A549 (cell line): ENCODE results near the gene IGFL2. TPM values are rescaled to one million over a fixed set of nuclear protein-coding genes. Genes with fewer than 3 reads are reported as not detected.

Experiments used
- CBX2 ChIP-seq: fragments of 200-600 bp; sonication (generic); IDR thresholded peaks from 2 replicates; pipeline ENCODE4 v1.6.1; 2016; ENCODE audit warnings: low read depth, mild to moderate bottlenecking, borderline replicate concordance
- CBX8 ChIP-seq: fragments of 200-600 bp; sonication (generic); IDR thresholded peaks from 2 replicates; pipeline ENCODE4 v1.6.1; 2016
- CEBPB ChIP-seq, 2 experiments: fragments of >200 bp in 1 of 2; sonication (Bioruptor Twin) in 1 of 2; formaldehyde crosslinking in 1 of 2; IDR thresholded peaks; 2 replicates each; pipeline ENCODE4 v1.6.1; 2012 to 2016
- CTCF ChIP-seq: fragments of >200 bp; sonication (Bioruptor Twin); formaldehyde crosslinking; IDR thresholded peaks from 3 replicates; pipeline ENCODE4 v1.5.1; 2016
- EHF ChIP-seq: fragments of 250-450 bp; sonication (Bioruptor Pico); IDR thresholded peaks from 2 replicates; pipeline ENCODE4 v1.5.0; 2020; ENCODE audit warnings: mild to moderate bottlenecking
- EHMT2 ChIP-seq: fragments of 200-600 bp; sonication (generic); IDR thresholded peaks from 2 replicates; pipeline ENCODE4 v1.6.1; 2016; ENCODE audit warnings: antibody characterized with exemption, low read depth, mild to moderate bottlenecking, moderate library complexity
- FOSB ChIP-seq: fragments of 250-450 bp; sonication (Bioruptor Pico); IDR thresholded peaks from 2 replicates; pipeline ENCODE4 v1.5.0; 2020; ENCODE audit warnings: mild to moderate bottlenecking, moderate library complexity
- FOSL2 ChIP-seq, 2 experiments: fragments of 450-650 bp in 1 of 2; fragments of >200 bp in 1 of 2; sonication (Bioruptor Twin) in 1 of 2; formaldehyde crosslinking; IDR thresholded peaks; 2 replicates each; pipeline versions ENCODE4 v1.5.0 to v1.6.1; 2016 to 2020; ENCODE audit warnings: mild to moderate bottlenecking in 1 of 2, moderate library complexity in 1 of 2
- FOXS1 ChIP-seq: fragments of 250-450 bp; sonication (Bioruptor Pico); IDR thresholded peaks from 2 replicates; pipeline ENCODE4 v1.5.0; 2020; ENCODE audit warnings: mild to moderate bottlenecking, moderate library complexity
- HES2 ChIP-seq: fragments of >200 bp; sonication (Bioruptor Twin); formaldehyde crosslinking; IDR thresholded peaks from 2 replicates; pipeline ENCODE4 v1.6.1; 2016
- HEYL ChIP-seq: fragments of 250-450 bp; sonication (Bioruptor Pico); IDR thresholded peaks from 2 replicates; pipeline ENCODE4 v1.8.0; 2021; ENCODE audit warnings: mild to moderate bottlenecking, moderate library complexity
- HOXA7 ChIP-seq: fragments of 250-450 bp; sonication (Bioruptor Pico); IDR thresholded peaks from 2 replicates; pipeline ENCODE4 v1.5.0; 2020; ENCODE audit warnings: mild to moderate bottlenecking, moderate library complexity
- HOXB5 ChIP-seq: fragments of 250-450 bp; sonication (Bioruptor Pico); IDR thresholded peaks from 2 replicates; pipeline ENCODE4 v1.5.0; 2020; ENCODE audit warnings: mild to moderate bottlenecking, moderate library complexity
- KDM5A ChIP-seq: fragments of 200-600 bp; sonication (generic); IDR thresholded peaks from 2 replicates; pipeline ENCODE4 v1.6.1; 2016; ENCODE audit warnings: antibody characterized with exemption, mild to moderate bottlenecking
- MAZ ChIP-seq: fragments of 150-350 bp; IDR thresholded peaks from 2 replicates; pipeline ENCODE4 v1.6.1; 2014; ENCODE audit warnings: antibody characterized with exemption, low read depth, low read length, borderline replicate concordance
- NFE2L2 ChIP-seq: fragments of 150-350 bp; conservative IDR thresholded peaks from 2 replicates; pipeline ENCODE4 v1.6.1; 2014; ENCODE audit warnings: low read length
- NPAS2 ChIP-seq: fragments of 250-450 bp; sonication (Bioruptor Pico); IDR thresholded peaks from 2 replicates; pipeline ENCODE4 v1.8.0; 2022; ENCODE audit warnings: mild to moderate bottlenecking, moderate library complexity, borderline replicate concordance
- POLR2A ChIP-seq: IDR thresholded peaks from 2 replicates; pipeline ENCODE4 v1.6.1; 2012; ENCODE audit warnings: mild to moderate bottlenecking, low read length
- RAD21 ChIP-seq, 2 experiments: fragments of >200 bp in 1 of 2; sonication (Bioruptor Twin) in 1 of 2; formaldehyde crosslinking in 1 of 2; IDR thresholded peaks in 1 of 2; conservative IDR thresholded peaks in 1 of 2; 2 replicates in 1 of 2; 3 replicates in 1 of 2; pipeline ENCODE4 v1.6.1; 2012 to 2018; ENCODE audit warnings: inconsistent platforms in 1 of 2
- RNF2 ChIP-seq: fragments of 200-600 bp; sonication (generic); IDR thresholded peaks from 2 replicates; pipeline ENCODE4 v1.6.1; 2016; ENCODE audit warnings: low read depth, mild to moderate bottlenecking, antibody characterized with exemption, moderate library complexity, borderline replicate concordance
- SMC3 ChIP-seq: fragments of >200 bp; sonication (Bioruptor Twin); formaldehyde crosslinking; IDR thresholded peaks from 3 replicates; pipeline ENCODE4 v1.6.1; 2018; ENCODE audit warnings: inconsistent platforms
- SREBF2 ChIP-seq: fragments of 450-650 bp; IDR thresholded peaks from 2 replicates; pipeline ENCODE4 v1.6.1; 2014; ENCODE audit warnings: mild to moderate bottlenecking, moderate library complexity
- TFCP2L1 ChIP-seq: fragments of 250-450 bp; sonication (Bioruptor Pico); IDR thresholded peaks from 2 replicates; pipeline ENCODE4 v1.5.0; 2021; ENCODE audit warnings: mild to moderate bottlenecking
- TP53 ChIP-seq: fragments of 250-450 bp; sonication (Bioruptor Pico); IDR thresholded peaks from 2 replicates; pipeline ENCODE4 v1.5.0; 2021; ENCODE audit warnings: mild to moderate bottlenecking, moderate library complexity
- polyA plus RNA-seq, 4 experiments: library from polyadenylated mRNA; depleted of rRNA in 3 of 4; stranded (reverse); fragments of >200 nt; fragmentation: RNase III in 1 of 4; extraction: RNeasy Plus Mini Kit Qiagen cat#74134 plus additional on column Dnase treatment in 1 of 4; gene quantifications; 2 replicates in 3 of 4; 3 replicates in 1 of 4; pipeline ENCODE4 v1.2.3, GENCODE V29; 2011 to 2017
- TF ChIP-seq, protein P1 (sequence below): fragments of 250-450 bp; sonication (Bioruptor Pico); IDR thresholded peaks from 2 replicates; pipeline ENCODE4 v1.5.0; 2021; ENCODE audit warnings: mild to moderate bottlenecking, moderate library complexity, borderline replicate concordance
- TF ChIP-seq, protein P2 (sequence below): IDR thresholded peaks from 2 replicates; pipeline ENCODE4 v1.6.1; 2012; ENCODE audit warnings: low read depth, borderline replicate concordance

IGFL2 gene
- polyA plus RNA-seq, 2 of the 4 experiments (the other 2 are of a cell fraction): 0.78 to 1.1 TPM

DNA sequence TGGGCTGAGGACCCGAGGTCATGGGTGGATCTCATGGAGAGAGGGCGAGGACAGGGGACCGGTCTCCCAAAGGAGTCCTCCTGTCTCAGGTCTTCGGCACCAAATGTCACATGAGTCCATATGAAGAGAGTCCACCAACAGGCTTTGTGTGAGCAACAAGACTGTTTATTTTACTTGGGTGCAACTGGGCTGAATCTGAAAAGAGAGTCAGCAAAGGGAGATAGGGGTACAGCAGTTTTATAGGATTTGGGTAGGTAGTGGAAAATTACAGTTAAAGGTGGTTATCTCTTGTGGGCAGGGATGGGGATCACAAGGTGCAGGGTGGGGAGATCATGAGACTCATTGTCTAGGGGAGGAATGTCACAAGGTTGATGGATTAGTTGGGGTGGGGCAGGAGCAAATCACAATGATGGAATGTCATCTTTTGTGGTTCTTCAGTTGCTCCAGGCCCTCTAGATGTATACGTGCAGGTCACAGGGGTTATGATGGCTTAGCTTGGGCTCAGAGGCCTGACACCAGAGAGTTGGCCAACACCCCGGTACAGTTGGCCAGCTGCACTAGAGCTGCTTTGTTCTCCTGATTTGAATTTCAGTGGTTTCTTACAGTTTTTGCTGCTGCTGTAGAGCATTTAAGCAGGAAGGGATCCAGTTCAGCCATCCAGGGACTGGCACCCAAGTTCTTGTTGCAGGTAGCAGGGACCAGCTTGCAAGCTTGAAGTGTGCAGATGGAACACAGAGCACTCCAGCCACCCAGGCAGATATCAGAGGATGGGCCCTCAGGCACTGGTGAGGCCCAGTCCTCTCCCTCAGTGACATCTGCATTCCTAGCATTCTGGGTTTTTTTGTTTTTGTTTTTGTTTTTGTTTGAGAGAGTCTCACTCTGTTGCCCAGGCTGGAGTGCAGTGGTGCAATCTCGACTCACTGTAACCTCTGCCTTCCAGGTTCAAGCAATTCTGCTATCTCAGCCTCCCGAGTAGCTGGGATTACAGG lies 55.1 kb downstream of the IGFL2 start (continued):
- TF ChIP-seq HOXB5 (CRISPR knock-in tag) (peak; percentile 96), SREBF2 (no peak), HES2 (no peak), CTCF (no peak), CBX2 (no peak), EHF (CRISPR knock-in tag) (peak; percentile 95), FOSB (no peak), TP53 (CRISPR knock-in tag) (no peak), POLR2A (no peak), TFCP2L1 (no peak), CBX8 (no peak), RNF2 (no peak), SMC3 (no peak), CEBPB (IDR thresholded peaks at IDR 0.05) (0 out of 4 replicates have a peak, but pooled peaks of 1 of the 2 experiments have one; percentile 32), KDM5A (no peak), FOXS1 (CRISPR knock-in tag) (no peak), MAZ (no peak), RAD21 (conservative IDR thresholded peaks at IDR 0.05 in 1 of 2, IDR thresholded peaks at IDR 0.05 in 1 of 2) (no peak; a peak in 1 of 5 replicates), HOXA7 (CRISPR knock-in tag) (no peak), NFE2L2 (no peak), HEYL (CRISPR knock-in tag) (no peak), EHMT2 (no peak), FOSL2 (IDR thresholded peaks at IDR 0.05) (no peak), FOSL2 (CRISPR knock-in tag; IDR thresholded peaks at IDR 0.05) (peak; percentile 44; the same call in 1 of the 2 replicates), NPAS2 (no peak)
- TF ChIP-seq, protein P1, sequence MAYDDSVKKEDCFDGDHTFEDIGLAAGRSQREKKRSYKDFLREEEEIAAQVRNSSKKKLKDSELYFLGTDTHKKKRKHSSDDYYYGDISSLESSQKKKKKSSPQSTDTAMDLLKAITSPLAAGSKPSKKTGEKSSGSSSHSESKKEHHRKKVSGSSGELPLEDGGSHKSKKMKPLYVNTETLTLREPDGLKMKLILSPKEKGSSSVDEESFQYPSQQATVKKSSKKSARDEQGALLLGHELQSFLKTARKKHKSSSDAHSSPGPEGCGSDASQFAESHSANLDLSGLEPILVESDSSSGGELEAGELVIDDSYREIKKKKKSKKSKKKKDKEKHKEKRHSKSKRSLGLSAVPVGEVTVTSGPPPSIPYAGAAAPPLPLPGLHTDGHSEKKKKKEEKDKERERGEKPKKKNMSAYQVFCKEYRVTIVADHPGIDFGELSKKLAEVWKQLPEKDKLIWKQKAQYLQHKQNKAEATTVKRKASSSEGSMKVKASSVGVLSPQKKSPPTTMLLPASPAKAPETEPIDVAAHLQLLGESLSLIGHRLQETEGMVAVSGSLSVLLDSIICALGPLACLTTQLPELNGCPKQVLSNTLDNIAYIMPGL (CRISPR knock-in tag): no peak
- TF ChIP-seq, protein P2, sequence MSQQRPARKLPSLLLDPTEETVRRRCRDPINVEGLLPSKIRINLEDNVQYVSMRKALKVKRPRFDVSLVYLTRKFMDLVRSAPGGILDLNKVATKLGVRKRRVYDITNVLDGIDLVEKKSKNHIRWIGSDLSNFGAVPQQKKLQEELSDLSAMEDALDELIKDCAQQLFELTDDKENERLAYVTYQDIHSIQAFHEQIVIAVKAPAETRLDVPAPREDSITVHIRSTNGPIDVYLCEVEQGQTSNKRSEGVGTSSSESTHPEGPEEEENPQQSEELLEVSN: 0 out of 2 replicates have a peak, but pooled peaks have one; percentile 25
